ENCODE data around the gene ASL.

DNA sequence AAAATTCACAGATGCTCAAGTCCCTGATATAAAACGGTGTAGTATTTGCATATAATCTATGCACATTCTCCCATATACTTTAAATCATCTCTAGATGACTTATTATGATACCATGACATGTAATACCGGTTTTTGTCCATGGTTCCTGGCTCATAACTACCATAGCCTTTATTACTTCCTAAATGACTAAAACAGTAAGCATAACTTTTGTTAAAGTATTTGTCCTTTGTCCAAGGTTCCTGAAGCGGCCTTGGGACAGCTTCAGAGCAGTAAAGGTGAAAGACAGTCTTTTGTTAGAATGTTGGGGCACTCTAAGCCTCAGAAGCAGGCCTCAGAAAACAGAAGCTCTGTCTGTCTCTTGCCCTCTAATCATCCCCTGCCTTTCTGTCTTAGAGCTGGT, 43.0 kb downstream of the ASL start:
- TF ChIP-seq POLR2A (IDR thresholded peaks at IDR 0.05) = no peak
- TF ChIP-seq, protein P1, sequence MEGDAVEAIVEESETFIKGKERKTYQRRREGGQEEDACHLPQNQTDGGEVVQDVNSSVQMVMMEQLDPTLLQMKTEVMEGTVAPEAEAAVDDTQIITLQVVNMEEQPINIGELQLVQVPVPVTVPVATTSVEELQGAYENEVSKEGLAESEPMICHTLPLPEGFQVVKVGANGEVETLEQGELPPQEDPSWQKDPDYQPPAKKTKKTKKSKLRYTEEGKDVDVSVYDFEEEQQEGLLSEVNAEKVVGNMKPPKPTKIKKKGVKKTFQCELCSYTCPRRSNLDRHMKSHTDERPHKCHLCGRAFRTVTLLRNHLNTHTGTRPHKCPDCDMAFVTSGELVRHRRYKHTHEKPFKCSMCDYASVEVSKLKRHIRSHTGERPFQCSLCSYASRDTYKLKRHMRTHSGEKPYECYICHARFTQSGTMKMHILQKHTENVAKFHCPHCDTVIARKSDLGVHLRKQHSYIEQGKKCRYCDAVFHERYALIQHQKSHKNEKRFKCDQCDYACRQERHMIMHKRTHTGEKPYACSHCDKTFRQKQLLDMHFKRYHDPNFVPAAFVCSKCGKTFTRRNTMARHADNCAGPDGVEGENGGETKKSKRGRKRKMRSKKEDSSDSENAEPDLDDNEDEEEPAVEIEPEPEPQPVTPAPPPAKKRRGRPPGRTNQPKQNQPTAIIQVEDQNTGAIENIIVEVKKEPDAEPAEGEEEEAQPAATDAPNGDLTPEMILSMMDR (IDR thresholded peaks at IDR 0.05) = no peak

Data from gastroesophageal sphincter (tissue), 3 donors.